ENCODE results near the gene ADAM17.

ADAM17 gene

DNA sequence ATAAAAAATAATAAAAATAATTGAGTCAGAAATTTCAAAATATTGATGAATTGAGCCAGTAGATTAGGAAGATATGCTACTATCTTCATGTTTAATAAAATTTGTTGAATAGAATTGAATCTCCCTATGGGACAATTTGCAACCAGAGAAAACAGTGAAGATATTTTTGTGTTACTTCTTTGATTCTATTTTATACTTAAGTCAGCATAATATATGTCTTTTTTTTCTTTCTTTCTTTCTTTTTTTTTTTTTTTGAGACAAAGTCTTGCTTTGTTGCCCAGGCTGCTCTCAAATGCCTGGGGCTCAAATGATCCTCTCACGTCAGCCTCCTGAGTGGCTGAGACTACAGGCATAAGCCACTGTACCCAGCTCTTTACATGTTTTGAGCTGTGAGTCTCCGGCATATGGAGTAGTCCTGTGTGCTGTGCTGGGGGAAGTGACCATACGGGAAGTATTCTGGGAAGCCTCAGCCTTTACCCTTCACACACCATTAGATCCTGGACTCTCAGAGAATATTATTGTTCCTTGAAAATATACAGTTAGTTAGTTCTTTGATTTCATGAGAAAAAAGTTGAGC lies 95.1 kb downstream of the ADAM17 start:
- H3K27me3 Mint-ChIP-seq = no peaks in the 10 kb centered on the region
- H3K4me1 Mint-ChIP-seq = peaks cover 2% of the 10 kb centered on the region
- no peaks in the 10 kb centered on the region for H3K9me3 Mint-ChIP-seq
- ATAC-seq (no peak), DNase-seq (no peak)
- no peak overlapping the region for H3K4me3 Mint-ChIP-seq
- H3K36me3 Mint-ChIP-seq (ENCODE audit: low read depth) = peaks cover 41% of the 10 kb centered on the region
- H3K27ac Mint-ChIP-seq = no peak overlapping the region

DNA sequence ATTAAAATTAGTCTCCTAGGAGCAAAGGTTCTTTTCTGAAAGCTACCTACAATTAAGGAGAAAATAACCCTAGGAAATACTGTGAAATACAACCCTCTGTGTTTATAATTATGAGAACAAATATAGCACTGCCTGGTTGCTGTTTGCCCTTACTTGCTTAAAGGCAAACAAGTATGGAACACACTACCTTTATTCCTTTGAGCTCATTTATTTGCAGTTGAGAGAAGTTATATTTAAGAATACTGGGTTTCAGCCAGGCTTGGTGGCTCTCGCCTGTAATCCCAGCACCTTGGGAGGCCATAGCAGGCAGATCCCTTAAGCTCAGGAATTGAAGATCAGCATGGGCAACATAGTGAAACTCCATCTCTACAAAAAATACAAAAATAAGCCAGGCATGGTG lies 104.4 kb downstream of the ADAM17 start:
- Mint-ChIP-seq H3K27me3 (no peaks in the 10 kb centered on the region), H3K4me3 (no peak overlapping the region), H3K4me1 (no peaks in the 10 kb centered on the region), H3K9me3 (no peaks in the 10 kb centered on the region), H3K27ac (no peak overlapping the region), H3K36me3 (ENCODE audit: low read depth) (peaks cover 35% of the 10 kb centered on the region)
- no peak for ATAC-seq
- DNase-seq = no peak

DNA sequence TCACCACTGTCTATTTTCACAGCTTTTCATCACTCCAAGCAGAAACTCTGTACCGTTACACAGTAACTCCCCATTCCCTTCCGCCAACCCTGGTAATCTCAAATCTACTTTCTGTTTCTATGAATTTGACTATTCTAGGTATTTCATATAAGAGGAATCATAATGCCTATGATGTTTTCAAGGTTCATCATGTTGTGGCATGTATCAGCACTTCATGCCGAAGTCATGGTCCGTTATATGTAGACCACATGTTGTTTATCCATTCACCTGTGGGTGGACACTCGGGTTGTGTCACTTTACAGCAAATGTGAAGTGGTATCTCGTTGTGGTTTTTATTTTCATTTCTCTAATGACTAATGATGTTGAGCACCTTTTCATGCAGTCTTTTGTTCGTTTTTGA lies 110.5 kb downstream of the ADAM17 start:
- no peaks in the 10 kb centered on the region for H3K9me3 Mint-ChIP-seq
- ATAC-seq (peak; percentile 24), DNase-seq (no peak)
- no peak overlapping the region for H3K27ac Mint-ChIP-seq
- peaks cover 4% of the 10 kb centered on the region for H3K4me1 Mint-ChIP-seq
- no peaks in the 10 kb centered on the region for H3K27me3 Mint-ChIP-seq
- H3K36me3 Mint-ChIP-seq (ENCODE audit: low read depth) = peaks cover 45% of the 10 kb centered on the region
- no peak overlapping the region for H3K4me3 Mint-ChIP-seq

DNA sequence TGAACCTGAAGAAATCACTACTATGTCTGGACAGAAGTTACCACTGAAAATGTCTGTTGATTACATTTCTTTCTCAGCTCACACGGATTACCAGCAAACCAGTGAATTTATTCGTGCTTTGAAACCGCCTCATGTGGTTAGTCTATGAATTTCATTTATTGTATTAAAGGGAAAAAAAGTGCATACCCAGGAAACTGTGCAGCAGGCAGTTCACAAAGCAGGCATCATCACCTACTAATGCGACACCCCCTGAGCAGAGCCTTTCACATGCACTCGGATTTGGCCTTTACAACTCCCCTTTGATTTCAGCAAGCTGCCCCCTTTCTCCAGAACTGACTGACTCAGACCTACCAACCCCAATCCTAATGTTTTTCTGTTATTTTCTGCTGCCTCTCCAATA lies 112.1 kb downstream of the ADAM17 start:
- H3K27me3 Mint-ChIP-seq = no peaks in the 10 kb centered on the region
- peaks cover 49% of the 10 kb centered on the region for H3K36me3 Mint-ChIP-seq (ENCODE audit: low read depth)
- peaks cover 4% of the 10 kb centered on the region for H3K4me1 Mint-ChIP-seq
- DNase-seq (no peak), ATAC-seq (no peak)
- no peak overlapping the region for H3K4me3 Mint-ChIP-seq
- H3K9me3 Mint-ChIP-seq = no peaks in the 10 kb centered on the region
- no peak overlapping the region for H3K27ac Mint-ChIP-seq

DNA sequence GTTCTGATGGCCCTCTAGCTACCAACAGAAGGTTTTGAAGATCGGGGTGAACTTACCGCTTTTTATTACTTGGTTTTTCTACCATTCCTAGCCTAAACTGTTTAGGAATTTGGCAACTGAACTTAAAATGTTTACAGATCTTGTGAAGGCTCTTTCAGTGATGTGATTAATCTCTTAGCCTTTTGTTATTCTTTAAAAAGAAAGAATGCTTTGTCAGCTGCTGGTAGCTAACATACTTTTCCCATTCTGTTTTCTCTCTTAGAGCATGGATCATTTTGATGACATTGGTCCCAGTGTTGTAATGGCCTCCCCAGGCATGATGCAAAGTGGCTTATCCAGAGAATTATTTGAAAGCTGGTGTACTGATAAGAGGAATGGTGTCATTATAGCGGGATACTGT lies 114.1 kb downstream of the ADAM17 start:
- H3K36me3 Mint-ChIP-seq (ENCODE audit: low read depth) = peaks cover 58% of the 10 kb centered on the region
- ATAC-seq (no peak), DNase-seq (no peak)
- H3K4me1 Mint-ChIP-seq = peaks cover 4% of the 10 kb centered on the region
- no peaks in the 10 kb centered on the region for H3K27me3 Mint-ChIP-seq
- H3K27ac Mint-ChIP-seq = no peak overlapping the region
- no peaks in the 10 kb centered on the region for H3K9me3 Mint-ChIP-seq
- no peak overlapping the region for H3K4me3 Mint-ChIP-seq

DNA sequence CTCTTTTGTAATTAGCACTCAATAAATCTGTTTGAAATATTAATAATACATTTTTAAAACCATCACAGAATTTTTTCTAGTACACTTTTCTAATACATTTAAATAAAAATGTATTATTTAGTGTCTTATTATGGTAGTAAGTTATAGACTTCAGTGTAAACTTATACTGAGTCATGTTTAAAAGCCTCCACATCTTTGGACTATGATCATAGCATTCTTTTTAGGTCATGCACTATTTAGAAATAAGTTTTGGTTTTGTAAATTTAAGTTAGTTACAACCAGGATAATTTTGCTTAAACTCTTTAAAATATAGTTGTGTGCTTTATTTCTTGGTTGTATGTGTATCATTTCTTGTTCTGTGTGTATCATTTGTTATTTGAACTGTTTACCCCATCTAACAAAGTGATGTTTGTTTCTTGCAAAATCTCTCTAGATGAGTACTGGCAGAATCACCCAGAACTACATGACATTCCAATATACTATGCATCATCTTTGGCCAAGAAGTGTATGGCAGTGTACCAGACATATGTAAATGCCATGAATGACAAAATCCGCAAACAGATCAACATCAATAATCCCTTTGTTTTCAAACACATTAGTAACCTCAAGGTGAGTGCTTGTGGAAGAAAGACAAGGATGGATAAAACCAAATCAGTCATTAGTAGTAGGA lies 115.4 kb downstream of the ADAM17 start:
- DNase-seq (no peak), ATAC-seq (no peak)

DNA sequence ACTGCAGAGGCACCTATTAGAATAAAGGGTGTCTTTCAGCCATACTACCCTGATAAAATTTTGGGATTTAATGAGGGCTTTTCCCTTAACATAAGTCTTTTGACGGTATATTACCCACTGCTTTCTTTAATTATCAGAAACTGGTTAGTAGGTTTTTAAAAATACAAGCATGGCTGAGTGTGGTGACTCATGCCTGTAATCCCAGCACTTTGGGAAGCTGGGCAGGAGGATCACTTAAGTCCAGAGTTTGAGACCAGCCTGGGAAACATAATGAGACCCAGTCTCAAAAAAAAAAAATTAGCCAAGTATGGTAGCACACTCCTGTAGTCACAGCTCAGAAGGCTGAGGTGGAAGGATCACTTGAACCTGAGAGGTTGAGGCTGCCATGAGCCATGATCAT lies 116.1 kb downstream of the ADAM17 start:
- peaks cover 59% of the 10 kb centered on the region for H3K36me3 Mint-ChIP-seq (ENCODE audit: low read depth)
- no peaks in the 10 kb centered on the region for H3K9me3 Mint-ChIP-seq
- no peaks in the 10 kb centered on the region for H3K4me1 Mint-ChIP-seq
- H3K27ac Mint-ChIP-seq = no peak overlapping the region
- H3K4me3 Mint-ChIP-seq = no peak overlapping the region
- DNase-seq = no peak
- no peak for ATAC-seq
- H3K27me3 Mint-ChIP-seq = no peaks in the 10 kb centered on the region

More for the DNA sequence above, 115.4 kb downstream of the ADAM17 start:
- no peak overlapping the region for H3K27ac Mint-ChIP-seq
- H3K36me3 Mint-ChIP-seq (ENCODE audit: low read depth) = peaks cover 57% of the 10 kb centered on the region
- no peaks in the 10 kb centered on the region for H3K4me1 Mint-ChIP-seq
- no peak overlapping the region for H3K4me3 Mint-ChIP-seq
- H3K27me3 Mint-ChIP-seq = no peaks in the 10 kb centered on the region
- no peaks in the 10 kb centered on the region for H3K9me3 Mint-ChIP-seq
